A549 (cell line): ENCODE data around the gene ADPRS.

ENCODE experiments used
- POLR2A ChIP-seq: IDR thresholded peaks from 2 replicates; pipeline ENCODE4 v1.6.1; 2012; ENCODE audit warnings: mild to moderate bottlenecking, low read length
- TF ChIP-seq, protein P1 (sequence below): fragments of >200 bp; sonication (Bioruptor Twin); formaldehyde crosslinking; IDR thresholded peaks from 3 replicates; pipeline ENCODE4 v1.5.1; 2016

DNA sequence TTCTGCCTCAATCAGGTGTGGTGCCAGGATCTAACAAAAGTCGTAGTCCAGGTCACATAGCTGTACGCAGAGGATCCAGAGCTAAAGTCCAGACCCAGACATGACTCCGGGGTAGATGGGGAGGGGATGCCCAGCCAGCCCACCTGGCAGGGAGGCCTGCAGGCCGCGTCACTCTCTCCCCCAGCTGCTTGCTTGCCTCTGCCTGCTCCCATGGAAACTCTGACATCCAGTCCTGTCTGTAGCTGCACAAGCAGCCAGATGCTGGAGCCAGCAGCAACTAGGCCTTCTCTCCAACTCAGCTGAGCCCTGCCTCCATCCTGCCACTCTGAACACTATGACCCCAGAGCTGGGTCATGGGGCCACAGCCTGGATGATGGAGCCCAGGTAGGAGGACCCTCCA is 28.2 kb downstream of the ADPRS start:
- TF ChIP-seq, protein P1, sequence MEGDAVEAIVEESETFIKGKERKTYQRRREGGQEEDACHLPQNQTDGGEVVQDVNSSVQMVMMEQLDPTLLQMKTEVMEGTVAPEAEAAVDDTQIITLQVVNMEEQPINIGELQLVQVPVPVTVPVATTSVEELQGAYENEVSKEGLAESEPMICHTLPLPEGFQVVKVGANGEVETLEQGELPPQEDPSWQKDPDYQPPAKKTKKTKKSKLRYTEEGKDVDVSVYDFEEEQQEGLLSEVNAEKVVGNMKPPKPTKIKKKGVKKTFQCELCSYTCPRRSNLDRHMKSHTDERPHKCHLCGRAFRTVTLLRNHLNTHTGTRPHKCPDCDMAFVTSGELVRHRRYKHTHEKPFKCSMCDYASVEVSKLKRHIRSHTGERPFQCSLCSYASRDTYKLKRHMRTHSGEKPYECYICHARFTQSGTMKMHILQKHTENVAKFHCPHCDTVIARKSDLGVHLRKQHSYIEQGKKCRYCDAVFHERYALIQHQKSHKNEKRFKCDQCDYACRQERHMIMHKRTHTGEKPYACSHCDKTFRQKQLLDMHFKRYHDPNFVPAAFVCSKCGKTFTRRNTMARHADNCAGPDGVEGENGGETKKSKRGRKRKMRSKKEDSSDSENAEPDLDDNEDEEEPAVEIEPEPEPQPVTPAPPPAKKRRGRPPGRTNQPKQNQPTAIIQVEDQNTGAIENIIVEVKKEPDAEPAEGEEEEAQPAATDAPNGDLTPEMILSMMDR = no peak
- no peak for TF ChIP-seq POLR2A
